VCaP (cell line): ENCODE data around the gene COPS3.

Experiments
- H3K27ac ChIP-seq: fragments of 450-650 bp; 2 replicates; pipeline ENCODE4 v1.5.1; 2017
- TF ChIP-seq, protein P1 (sequence below): fragments of 450-650 bp; conservative IDR thresholded peaks from 2 replicates; pipeline ENCODE4 v1.5.1; 2017; ENCODE audit warnings: mild to moderate bottlenecking, moderate library complexity

Gene COPS3

GRCh38 chr17:17229416-17230384 lies 51.3 kb downstream of the COPS3 start:
- peak overlapping the region; percentile 73 for H3K27ac ChIP-seq
- TF ChIP-seq, protein P1, sequence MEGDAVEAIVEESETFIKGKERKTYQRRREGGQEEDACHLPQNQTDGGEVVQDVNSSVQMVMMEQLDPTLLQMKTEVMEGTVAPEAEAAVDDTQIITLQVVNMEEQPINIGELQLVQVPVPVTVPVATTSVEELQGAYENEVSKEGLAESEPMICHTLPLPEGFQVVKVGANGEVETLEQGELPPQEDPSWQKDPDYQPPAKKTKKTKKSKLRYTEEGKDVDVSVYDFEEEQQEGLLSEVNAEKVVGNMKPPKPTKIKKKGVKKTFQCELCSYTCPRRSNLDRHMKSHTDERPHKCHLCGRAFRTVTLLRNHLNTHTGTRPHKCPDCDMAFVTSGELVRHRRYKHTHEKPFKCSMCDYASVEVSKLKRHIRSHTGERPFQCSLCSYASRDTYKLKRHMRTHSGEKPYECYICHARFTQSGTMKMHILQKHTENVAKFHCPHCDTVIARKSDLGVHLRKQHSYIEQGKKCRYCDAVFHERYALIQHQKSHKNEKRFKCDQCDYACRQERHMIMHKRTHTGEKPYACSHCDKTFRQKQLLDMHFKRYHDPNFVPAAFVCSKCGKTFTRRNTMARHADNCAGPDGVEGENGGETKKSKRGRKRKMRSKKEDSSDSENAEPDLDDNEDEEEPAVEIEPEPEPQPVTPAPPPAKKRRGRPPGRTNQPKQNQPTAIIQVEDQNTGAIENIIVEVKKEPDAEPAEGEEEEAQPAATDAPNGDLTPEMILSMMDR: no peak

GRCh38 chr17:17228521-17229279 lies 52.3 kb downstream of the COPS3 start:
- H3K27ac ChIP-seq: peak overlapping the region; percentile 73
- TF ChIP-seq, protein P1: no peak

DNA sequence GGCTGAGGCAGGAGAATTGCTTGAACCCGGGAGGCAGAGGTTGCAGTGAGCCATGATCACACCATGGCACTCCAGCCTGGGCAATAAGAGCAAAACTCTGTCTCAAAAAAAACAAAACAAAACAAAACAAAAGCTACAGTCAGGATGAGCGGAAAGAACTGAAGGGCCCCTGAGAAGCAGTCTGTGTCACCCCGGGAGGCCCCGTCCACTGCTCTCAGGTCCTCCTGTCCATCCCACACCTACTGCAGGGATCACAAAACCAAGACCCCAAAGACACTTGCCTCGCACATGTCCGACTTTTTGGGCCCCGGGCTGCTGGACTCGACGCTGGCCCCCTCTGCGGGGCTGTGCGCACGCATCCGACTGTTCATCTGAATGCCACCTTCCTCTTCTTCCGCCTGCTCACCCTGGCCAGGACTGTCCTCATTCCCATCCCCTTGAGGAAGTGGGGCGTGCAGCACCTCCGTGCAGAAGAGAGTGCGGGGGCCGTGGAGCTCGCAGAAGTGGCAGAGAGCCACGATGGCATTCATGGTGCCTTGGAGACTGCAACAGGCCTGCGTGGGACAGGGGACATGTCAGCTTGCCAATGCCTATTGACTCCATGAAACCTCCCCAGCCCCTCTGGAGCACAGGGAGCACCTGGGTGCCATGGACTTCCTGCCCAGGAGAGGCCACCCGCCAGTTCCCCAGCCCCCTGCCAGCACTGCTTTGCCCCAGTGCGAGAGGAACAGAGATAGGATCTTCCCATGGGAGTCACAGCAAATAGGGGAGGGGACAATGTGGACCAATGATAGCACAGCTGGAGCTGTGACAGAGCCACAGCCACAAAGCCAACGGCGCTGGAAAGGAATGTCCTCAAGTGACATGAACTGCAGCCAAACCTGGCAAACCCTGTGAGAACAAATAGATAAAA lies 53.2 kb downstream of the COPS3 start:
- TF ChIP-seq, protein P1: no peak
- H3K27ac ChIP-seq: peak overlapping the region; percentile 73

DNA sequence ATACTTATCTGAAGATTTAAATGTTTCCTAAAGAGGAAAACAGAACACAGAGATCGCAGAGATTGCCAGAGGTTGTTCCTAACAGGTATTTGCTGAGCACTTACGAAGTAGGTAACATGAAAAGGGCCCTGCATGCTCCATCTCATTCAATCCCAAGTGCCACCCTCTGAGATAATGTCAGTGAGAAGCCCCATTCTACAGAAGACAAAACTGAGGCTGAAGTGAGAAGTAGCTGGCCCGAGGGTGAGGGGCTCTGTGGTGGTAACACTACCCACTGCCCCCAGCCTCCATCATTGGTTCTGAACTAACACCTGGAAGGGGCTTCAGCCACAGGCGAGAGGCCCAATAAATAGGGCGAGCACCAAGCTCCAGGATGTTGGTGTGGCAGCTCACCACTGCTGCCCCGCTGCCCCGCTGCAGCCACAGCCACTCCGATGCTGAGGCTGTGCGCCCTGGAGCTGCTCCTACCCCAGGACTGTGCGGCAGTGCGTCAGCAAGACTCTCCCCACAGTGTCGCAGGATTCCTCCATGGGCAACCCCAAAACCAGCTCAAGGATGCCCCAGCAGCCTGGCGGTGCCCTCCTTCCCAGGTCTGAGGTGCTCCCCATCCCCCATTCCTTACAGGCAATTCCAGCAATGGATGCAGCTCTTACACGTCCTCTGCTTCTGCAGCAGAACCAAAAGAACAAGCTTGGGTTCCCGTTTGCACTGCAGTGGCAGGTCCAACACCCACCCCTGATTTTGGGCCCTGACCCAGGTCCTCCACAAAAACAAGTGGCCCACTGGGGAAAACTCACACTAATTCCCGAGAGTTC lies 54.4 kb downstream of the COPS3 start:
- peak overlapping the region; percentile 73 for H3K27ac ChIP-seq
- TF ChIP-seq, protein P1: no peak

- TF ChIP-seq, protein P1: no peak
- H3K27ac ChIP-seq: no peak overlapping the region; the same call in 1 of the 2 replicates
These were observed 55.1 kb downstream of the COPS3 start for GRCh38 chr17:17225901-17226300.

- no peak overlapping the region for H3K27ac ChIP-seq
- TF ChIP-seq, protein P1: no peak
These were observed 56.9 kb downstream of the COPS3 start for GRCh38 chr17:17224137-17224536.
